GM12875 (cell line): ENCODE results near the gene GABRB3.

Experiments
- H3K4me3 ChIP-seq: one replicate; pipeline ENCODE4 v1.5.1; 2011; ENCODE audit warnings: low read depth, low read length, control low read depth
- CTCF ChIP-seq: IDR thresholded peaks from 2 replicates; pipeline ENCODE4 v1.5.1; 2011; ENCODE audit warnings: low read depth, mild to moderate bottlenecking, control low read depth, inconsistent platforms, low read length, moderate library complexity, borderline replicate concordance; ENCODE audit not compliant: insufficient read depth

The GABRB3 gene

DNA sequence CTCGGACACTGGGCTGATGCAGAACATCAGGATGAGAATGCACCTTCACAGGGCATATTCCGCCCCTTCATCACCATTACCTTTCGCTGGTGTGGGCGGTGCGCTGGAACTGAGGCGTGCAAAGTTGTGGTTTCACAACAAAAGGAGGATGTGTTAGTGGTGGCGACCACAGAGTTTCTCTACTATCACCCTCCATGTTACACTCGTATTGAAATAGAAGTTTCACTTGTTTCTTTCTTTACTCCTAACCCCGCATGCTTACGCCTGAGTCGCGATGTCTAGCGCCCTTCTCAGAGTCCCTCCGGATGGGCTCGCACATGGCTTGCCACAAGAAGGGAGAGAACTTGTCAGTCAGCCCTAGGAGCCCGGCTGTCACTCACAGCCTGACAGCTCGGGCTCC is 148.7 kb downstream of the GABRB3 start:
- H3K4me3 ChIP-seq: no peak overlapping the region
- no peak for TF ChIP-seq CTCF

DNA sequence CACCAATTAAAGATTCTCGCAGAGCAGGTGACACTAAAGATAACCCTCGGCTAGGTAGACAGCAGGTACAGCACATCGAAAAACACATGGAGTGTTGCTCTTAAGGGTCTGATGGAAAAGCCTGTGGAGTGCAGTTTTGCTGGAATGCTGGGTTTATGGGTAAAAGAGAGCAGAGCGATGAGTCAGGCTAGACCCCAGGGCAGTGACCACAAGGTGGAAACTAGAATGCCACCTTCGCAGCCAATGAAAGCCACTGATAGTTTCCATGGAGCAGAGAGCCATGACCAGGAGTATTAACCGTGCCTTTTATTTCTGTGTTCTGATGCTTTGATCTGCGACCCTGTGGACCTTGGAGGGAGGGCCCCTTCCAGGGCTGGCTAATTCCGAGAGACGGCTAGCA is 149.8 kb downstream of the GABRB3 start:
- TF ChIP-seq CTCF: no peak
- no peak overlapping the region for H3K4me3 ChIP-seq

GRCh38 chr15:26621816-26622215 is 151.1 kb downstream of the GABRB3 start:
- no peak for TF ChIP-seq CTCF
- no peak overlapping the region for H3K4me3 ChIP-seq

GRCh38 chr15:26620528-26621458 is 152.1 kb downstream of the GABRB3 start:
- TF ChIP-seq CTCF: no peak
- no peak overlapping the region for H3K4me3 ChIP-seq

DNA sequence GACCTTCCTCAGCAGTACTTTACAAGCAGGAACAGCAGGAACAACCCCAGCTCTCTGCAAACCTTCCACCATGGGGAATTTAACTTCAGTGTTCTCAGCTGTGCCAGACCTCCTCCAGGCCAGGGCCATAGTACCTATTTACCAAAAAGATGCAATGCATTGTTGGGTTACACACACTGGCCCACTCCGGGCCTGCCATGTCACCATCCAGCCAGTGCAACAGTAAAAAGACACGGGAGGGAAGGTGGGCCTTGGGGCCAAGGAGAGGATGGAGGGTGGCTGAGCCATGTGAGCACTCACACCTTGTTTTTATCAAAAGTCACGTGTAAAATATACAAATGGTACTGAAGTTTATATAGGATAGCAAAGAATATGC is 157.0 kb downstream of the GABRB3 start:
- no peak overlapping the region for H3K4me3 ChIP-seq
- no peak for TF ChIP-seq CTCF

DNA sequence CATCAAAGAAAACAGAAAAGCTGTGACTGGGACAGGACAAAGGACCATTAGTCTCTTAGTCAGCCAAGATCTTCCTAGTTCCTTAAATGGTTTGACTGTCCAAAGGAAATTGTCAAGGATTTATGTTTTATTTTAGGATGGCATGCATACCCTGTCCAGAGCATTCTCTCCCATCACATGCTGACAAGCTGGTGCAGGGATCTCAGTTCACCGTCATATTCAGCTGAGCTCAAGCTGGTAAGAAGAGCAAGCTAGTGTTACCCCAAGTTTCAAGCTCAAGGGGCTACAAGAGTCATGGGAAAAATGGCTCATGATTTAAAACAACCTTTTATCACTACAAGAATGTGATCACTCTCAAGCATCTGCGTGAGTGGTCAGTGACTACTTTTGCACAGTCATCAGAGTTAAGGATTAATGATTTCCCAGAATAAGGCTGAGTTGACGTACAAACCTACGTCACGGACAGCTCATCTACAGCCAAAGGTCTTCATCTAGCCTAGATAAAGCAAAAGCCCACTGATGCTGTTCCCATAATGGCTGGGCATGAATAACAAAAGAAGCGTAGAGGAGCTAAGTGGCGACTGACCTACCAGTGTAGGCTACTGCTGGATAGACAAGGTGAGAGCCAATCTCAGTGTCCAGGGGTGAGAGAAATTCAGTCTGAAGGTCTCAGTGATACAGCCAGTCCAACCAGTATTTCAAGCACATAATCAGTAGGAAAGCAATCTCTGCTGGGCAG is 157.5 kb downstream of the GABRB3 start:
- no peak for TF ChIP-seq CTCF

More for the DNA sequence above, 157.5 kb downstream of the GABRB3 start:
- no peak overlapping the region for H3K4me3 ChIP-seq
